GM12891 (cell line): ENCODE results near the gene PPP1R36.

Source experiments
- POLR2A ChIP-seq: IDR thresholded peaks from 2 replicates; pipeline ENCODE4 v1.6.1; 2011; ENCODE audit warnings: low read depth, low read length, control low read depth
- POLR2AphosphoS5 ChIP-seq: IDR thresholded peaks from 2 replicates; pipeline ENCODE4 v1.6.1; 2011; ENCODE audit warnings: low read depth, low read length, control low read depth
- TAF1 ChIP-seq: IDR thresholded peaks from 2 replicates; pipeline ENCODE4 v1.6.1; 2011; ENCODE audit warnings: low read depth, low read length, control low read depth

DNA sequence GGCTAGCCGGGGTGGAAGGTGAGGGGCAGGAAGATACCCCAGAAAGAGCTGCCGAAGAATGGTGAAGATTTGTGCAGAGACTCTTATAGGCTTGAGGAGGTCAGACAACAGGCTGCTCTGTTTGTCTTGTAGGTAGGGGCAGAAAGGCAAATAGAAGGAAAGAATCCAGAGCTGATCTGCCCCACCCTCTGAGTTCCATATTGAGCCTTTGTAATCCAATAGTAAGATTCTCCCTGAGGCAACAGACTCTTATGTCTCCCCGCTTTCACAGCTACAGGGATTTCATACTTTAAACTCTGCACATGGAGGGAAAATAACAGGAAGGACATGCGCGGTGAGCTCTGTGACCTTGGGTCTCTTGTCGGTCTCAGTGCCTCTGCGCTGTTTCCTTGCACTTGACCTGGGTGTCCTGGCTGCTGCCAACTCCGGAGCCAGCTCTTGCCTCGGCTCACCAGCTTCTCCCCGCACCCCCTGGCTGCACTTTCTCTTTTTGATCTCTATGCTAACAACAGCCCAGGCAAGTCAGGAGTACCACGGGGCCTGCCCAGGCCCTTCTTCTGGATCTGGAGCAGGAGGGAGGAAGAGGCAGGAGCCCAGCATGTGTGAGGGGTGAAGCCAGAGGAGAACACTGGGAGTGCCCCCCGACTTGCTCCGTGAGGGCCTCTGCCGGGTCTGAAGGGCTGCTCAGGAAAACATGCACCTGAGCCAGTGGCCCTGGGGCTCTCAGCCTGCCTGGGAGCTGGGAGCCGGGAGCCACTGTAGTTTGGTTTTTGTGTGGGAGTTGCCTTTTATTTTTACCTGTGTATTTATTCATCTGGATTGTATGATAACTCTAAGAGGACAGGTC, 75.8 kb downstream of the PPP1R36 start:
- TF ChIP-seq POLR2A (no peak), TAF1 (no peak), POLR2AphosphoS5 (no peak)
